HFFc6 (cell line): ENCODE measurements around the gene FSTL5. TPM values are rescaled to one million over a fixed set of nuclear protein-coding genes. Genes with fewer than 3 reads are reported as not detected.

Source experiments
- DNase-seq: peaks from one replicate; pipeline ENCODE4 v3.0.0-alpha.2; 2018
- H3K27ac Mint-ChIP-seq: 2 replicates; pipeline ENCODE4 v1.8.0; 2020; ENCODE audit warnings: mild to moderate bottlenecking, mixed read lengths
- H3K27me3 Mint-ChIP-seq: 2 replicates; pipeline ENCODE4 v1.8.0; 2021; ENCODE audit warnings: mild to moderate bottlenecking, moderate library complexity, mixed read lengths; ENCODE audit not compliant: insufficient read depth
- H3K36me3 Mint-ChIP-seq: 2 replicates; pipeline ENCODE4 v1.8.0; 2021; ENCODE audit warnings: low read depth, mixed read lengths
- H3K4me1 Mint-ChIP-seq: 2 replicates; pipeline ENCODE4 v1.8.0; 2020; ENCODE audit warnings: low read depth, mixed read lengths
- H3K4me3 Mint-ChIP-seq: 2 replicates; pipeline ENCODE4 v1.8.0; 2020; ENCODE audit warnings: mild to moderate bottlenecking, moderate library complexity, mixed read lengths
- H3K9me3 Mint-ChIP-seq: 2 replicates; pipeline ENCODE4 v1.8.0; 2020; ENCODE audit warnings: mild to moderate bottlenecking, mixed read lengths
- total RNA-seq, 6 experiments: library from RNA; stranded (reverse); fragmentation: NEBNext Ultra II Directional; extraction: Animal tissue kit (Norgen Biotek cat#: 25700); gene quantifications; 2 replicates in 1 of 6; 3 replicates in 5 of 6; pipeline ENCODE4 v1.2.3, GENCODE V29; 2021
- TF ChIP-seq, protein P1 (sequence below): fragments of 200-600 bp; sonication (generic); IDR thresholded peaks from 2 replicates; pipeline ENCODE4 v1.5.0; 2021; ENCODE audit warnings: antibody characterized with exemption, mild to moderate bottlenecking

Gene FSTL5
- total RNA-seq, 6 experiments from 2014 or later: not detected

DNA sequence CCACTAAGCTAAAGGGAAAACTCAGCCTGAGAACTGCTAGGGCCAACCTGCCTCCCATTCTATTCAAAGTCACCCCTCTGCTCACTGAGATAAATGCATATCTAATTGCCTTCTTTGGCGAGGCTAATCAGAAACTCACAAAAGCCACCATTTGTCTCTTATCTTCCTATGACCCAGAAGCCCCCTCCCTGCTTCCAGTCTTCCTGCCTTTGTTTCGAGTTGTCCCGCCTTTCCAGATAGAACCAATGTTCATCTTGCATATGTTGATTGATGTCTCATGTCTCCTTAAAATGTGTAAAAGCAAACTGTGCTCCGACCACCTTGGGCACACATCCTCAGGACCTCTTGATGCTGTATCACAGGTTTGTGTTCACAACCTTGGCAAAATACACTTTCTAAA is 459.8 kb downstream of the FSTL5 start:
- no peak for DNase-seq
- Mint-ChIP-seq H3K36me3 (no peaks in the 10 kb centered on the region), H3K9me3 (peaks cover 18% of the 10 kb centered on the region), H3K27me3 (no peaks in the 10 kb centered on the region), H3K4me3 (no peak overlapping the region), H3K4me1 (no peaks in the 10 kb centered on the region), H3K27ac (no peak overlapping the region)
- TF ChIP-seq, protein P1, sequence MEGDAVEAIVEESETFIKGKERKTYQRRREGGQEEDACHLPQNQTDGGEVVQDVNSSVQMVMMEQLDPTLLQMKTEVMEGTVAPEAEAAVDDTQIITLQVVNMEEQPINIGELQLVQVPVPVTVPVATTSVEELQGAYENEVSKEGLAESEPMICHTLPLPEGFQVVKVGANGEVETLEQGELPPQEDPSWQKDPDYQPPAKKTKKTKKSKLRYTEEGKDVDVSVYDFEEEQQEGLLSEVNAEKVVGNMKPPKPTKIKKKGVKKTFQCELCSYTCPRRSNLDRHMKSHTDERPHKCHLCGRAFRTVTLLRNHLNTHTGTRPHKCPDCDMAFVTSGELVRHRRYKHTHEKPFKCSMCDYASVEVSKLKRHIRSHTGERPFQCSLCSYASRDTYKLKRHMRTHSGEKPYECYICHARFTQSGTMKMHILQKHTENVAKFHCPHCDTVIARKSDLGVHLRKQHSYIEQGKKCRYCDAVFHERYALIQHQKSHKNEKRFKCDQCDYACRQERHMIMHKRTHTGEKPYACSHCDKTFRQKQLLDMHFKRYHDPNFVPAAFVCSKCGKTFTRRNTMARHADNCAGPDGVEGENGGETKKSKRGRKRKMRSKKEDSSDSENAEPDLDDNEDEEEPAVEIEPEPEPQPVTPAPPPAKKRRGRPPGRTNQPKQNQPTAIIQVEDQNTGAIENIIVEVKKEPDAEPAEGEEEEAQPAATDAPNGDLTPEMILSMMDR: no peak

- Mint-ChIP-seq H3K4me3 (no peak overlapping the region), H3K27me3 (no peaks in the 10 kb centered on the region), H3K4me1 (no peaks in the 10 kb centered on the region), H3K36me3 (peaks cover 5% of the 10 kb centered on the region; the same call in 1 of the 2 replicates), H3K9me3 (peaks cover 34% of the 10 kb centered on the region), H3K27ac (no peak overlapping the region)
- DNase-seq: no peak
- TF ChIP-seq, protein P1: no peak
Observed at GRCh38 chr4:161702287-161702686, 461.5 kb downstream of the FSTL5 start.

DNA sequence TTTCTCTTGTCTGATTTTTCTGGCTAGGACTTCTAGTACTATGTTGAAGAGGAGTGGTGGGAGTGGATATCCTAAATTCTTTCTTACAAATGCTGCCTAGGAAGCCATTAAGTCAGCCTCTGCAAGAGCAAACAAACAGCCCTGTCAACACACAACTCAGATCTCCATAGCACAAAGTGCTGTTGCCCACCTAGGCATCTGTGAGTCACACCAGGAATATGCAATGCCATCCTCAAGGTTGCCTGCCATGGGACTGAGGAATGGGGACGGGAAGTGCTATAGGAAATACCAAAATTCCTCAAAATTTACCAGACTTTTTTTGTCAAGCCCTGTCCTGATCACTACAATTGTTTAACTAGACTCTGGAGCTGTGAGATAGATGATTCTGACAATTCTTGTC is 466.9 kb downstream of the FSTL5 start:
- Mint-ChIP-seq H3K36me3 (peaks cover 5% of the 10 kb centered on the region; the same call in 1 of the 2 replicates), H3K27me3 (no peaks in the 10 kb centered on the region), H3K4me3 (no peak overlapping the region), H3K4me1 (no peaks in the 10 kb centered on the region), H3K9me3 (peaks cover 50% of the 10 kb centered on the region), H3K27ac (no peak overlapping the region)
- DNase-seq: no peak
- TF ChIP-seq, protein P1: no peak

DNA sequence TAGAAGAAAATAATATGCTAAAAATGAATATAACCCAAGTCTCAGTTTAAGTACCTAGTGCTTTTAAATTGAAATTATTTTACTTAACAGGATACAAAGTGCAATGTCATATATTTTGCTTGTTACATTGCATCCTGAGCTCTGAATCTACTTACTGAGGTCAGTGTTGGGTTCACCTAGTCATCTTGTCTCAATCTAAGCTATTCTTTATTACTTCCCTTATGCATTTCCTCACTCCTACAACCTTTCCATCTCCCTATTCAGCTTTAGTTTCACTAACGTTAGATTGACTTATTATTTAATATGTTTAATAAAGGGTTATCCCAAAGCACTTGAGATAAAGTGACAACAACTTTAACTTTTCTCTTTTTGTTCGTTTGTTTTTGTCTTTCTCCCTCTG is 483.7 kb downstream of the FSTL5 start:
- Mint-ChIP-seq H3K9me3 (peaks cover 16% of the 10 kb centered on the region), H3K36me3 (no peaks in the 10 kb centered on the region), H3K27me3 (no peaks in the 10 kb centered on the region), H3K27ac (no peak overlapping the region), H3K4me3 (no peak overlapping the region), H3K4me1 (no peaks in the 10 kb centered on the region)
- DNase-seq: no peak
- TF ChIP-seq, protein P1: no peak

DNA sequence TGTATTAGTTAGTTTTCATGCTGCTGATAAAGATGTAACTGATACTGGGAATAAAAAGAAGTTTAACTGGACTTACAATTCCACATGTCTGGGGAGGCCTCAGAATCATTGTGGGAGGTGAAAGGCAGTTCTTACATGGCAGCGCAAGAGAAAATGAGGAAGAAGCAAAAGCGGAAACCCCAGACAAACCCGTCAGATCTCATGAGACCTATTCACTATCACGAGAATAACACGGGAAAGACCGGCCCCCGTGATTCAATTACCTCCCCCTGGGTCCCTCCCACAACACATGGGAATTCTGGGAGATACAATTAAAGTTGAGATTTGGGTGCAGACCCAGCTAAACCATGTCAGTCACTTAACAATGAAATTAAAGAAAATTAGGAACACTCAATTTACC is 499.1 kb downstream of the FSTL5 start:
- Mint-ChIP-seq H3K27me3 (no peaks in the 10 kb centered on the region), H3K9me3 (peaks cover 22% of the 10 kb centered on the region), H3K4me3 (no peak overlapping the region), H3K27ac (no peak overlapping the region), H3K36me3 (no peaks in the 10 kb centered on the region), H3K4me1 (no peaks in the 10 kb centered on the region)
- TF ChIP-seq, protein P1: no peak
- no peak for DNase-seq

DNA sequence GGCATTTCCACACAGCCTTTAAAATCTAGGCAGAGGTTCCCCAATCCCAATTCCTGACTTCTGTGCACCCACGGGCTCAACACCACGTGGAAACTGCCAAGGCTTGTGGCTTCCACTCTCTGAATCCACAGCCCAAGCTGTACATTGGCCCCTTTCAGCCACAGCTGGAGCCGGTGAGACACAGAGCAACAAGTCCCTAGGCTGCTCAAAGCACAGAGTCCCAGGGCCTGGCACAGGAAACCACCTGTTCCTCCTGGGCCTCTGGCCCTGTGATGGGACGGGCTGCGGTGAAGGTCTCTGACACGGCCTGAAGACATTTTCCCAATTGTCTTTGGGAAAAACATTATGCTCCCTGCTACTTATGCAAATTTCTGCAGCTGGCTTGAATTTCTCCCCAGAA is 500.0 kb downstream of the FSTL5 start:
- no peak for DNase-seq
- no peak overlapping the region for H3K4me3 Mint-ChIP-seq
- TF ChIP-seq, protein P1: no peak
- H3K36me3 Mint-ChIP-seq: no peaks in the 10 kb centered on the region
- H3K27ac Mint-ChIP-seq: no peak overlapping the region
- peaks cover 17% of the 10 kb centered on the region; the same call in 1 of the 2 replicates for H3K9me3 Mint-ChIP-seq
- no peaks in the 10 kb centered on the region for H3K4me1 Mint-ChIP-seq
- no peaks in the 10 kb centered on the region for H3K27me3 Mint-ChIP-seq
